ENCODE measurements around the gene REEP6.

Gene REEP6

DNA sequence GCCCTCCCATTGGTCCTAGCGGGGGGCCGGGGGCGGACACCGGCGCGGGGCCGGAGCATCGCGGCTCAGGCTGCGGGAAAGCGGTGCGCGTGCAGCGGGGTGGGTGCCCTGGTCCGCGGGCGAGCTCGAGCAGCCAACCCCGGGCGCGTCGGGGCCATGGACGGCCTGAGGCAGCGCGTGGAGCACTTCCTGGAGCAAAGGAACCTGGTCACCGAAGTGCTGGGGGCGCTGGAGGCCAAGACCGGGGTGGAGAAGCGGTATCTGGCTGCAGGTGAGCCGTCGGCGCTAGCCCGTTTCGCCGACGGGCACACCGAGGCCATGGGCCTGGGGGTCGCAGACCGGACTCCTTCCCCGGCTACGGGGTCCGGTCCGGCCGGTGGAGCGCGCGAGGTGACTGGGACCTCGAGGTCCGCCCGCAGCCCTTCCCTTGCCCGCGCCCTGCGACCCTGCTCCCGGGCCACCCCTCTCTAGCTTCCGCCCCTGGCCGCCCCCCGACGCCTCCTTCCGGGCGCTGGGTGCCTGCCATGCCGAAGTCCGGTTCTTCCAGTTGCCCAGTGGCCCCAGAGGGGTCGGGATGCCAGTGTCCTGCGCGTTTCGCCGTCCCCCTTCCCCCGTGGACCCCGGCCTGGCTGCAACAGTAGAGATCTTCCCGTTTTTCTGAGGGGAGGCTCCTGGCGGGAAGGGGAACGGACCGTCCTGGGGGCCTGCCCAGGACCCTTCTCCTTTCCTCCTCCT lies at the start of gene REEP6:
Gene REEP6, plus strand, starts transcription at position 68 of the 735 bp plus-strand sequence. Its CDS starts 89 bp downstream, at position 157.
- no peak for DNase-seq

DNA sequence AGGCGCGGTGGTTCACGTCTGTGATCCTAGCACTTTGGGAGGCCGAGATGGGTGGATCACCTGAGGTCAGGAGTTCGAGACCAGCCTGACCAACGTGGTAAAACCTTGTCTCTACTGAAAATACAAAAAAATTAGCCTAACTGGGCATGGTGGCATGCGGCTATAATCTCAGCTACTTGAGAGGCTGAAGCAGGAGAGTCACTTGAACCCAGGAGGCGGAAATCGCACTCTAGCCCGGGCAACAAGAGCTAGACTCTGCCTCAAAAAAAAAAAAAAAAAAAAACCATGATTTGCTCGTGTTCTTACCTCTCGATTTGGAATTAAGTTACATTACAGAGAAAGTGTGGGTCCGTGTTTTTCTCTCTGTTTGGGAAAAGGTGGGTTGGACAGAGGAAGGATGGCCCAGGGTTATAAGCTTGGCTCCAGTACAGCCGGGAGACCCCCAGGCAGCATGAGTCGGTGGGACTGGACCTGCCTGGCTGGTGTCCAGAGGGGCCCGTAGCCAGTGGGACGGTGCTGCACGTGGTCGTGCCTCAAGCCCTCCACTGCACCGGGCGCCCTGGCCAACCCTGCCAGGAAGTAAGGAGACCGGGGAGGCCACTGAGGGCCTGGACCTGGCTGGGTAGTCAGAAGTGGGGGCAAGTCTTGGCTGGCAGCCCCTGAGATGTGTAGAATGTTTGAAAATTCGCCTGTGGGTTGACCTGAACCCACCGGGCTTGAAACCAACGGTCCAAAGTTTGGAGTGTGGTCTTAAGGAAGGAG lies 49.1 kb upstream of the REEP6 start:
- DNase-seq = no peak

DNA sequence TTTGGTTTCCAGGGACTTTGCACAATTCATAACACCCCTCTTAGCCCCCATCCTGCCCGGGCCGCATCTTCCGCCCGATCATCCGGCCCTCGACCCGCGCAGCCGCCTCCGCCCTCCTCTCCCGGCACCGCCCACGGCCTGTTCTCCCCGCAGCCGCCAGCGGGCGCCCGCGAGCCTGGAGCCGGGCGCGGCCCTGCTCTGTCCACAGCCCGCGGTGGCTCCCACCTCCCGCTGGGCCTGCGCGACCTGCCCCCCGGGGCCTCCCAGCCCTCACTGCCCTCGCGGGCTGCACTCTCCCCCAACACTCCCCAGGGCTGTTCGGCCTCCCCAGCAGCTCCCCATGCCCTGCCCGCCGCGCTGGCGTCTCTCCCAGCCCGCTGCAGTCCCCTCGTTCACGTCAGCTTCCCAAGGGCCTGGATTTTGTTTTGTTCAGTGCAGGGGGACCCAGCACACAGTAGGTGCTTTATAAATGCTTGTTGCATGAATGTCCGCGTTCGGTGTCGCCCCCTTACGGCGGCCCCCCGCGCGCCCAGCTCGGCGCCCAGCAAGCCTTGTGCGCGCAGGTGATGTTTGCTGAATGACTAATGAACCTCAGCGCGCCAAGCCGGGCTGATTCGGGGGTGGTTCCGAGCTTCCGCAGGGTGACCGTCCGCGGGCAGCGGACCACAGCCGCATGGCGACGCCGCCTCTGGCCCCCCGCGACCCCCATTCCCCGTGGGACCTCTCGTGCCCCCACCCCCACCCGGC lies 45.6 kb upstream of the REEP6 start:
- DNase-seq = peak; percentile 49 to 59

DNA sequence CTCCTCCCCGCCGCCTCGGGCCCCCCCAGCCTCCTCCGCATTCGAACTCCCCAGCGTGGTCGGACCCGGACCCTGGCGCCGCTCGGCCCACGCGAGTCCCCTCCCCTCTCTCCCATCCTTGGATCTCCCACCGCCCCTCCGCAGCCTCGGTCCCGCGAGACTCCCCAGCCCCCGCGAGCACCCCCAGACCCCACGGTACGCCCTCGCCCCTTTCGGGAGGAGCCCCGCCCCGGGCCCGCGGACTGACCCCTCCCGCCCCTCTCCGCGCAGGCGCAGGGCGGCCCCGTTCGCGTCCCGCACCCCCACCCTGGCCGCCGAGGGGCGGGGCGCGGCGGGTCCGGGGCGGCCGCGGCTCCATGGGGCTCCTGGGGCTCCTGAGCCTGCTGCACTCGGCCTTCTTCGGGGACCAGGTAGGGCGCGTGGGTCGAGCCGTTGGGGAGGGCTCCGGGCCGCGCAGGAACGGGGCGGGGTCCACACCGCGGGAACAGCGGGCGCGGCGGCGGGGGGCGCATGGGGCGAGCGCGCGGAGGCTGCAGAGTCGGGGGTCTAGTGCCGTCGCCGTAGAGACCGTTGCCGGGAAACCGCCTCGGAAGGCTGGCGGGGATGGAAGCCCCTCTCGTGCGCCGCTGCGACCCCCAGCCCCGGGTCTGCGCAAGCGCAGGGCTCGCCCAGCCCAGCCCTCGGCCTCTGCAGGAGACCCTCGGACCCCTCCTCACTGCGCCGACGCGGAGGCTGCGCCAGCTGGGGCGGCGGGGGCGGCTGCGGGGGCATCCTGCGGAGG lies 44.9 kb upstream of the REEP6 start:
- DNase-seq = peak; percentile 19 to 32

DNA sequence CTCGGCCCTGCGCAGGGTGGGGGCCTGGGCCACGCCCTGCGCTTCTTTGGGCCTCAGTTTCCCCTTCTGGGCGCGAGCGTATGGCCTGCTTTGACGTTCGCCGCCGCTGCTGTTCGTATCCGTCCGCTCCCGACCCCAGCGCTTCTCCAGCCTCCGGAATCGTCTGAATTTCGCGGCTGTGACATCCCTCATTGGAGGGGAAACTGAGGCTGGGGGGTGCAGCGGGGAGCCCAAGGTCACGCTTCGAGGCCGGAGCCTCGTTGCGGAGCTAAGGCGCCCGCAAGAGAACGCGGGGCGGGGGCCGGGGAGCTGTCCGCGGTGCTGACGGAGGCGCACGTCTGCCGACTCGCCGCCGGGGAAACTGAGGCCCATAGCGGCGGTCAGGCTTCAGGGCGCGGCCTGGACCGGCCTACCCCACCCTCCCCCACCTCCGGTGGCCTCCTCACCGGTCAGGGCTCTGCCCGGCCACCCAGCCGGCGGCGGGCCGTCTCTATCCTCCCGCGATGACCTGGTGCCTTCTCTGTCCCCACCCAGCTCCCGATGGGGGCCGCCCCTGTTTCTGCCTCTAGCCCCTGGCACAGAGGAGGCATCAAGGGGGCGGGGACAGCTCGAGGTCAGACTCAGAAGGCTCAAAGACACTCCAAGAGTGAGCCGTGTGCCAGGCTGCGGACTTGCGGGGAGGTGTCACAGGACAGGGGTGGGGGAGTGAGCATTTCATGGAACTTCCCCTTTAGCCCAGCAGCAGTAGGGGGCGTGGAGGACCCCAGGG lies 44.1 kb upstream of the REEP6 start:
- no peak for DNase-seq

DNA sequence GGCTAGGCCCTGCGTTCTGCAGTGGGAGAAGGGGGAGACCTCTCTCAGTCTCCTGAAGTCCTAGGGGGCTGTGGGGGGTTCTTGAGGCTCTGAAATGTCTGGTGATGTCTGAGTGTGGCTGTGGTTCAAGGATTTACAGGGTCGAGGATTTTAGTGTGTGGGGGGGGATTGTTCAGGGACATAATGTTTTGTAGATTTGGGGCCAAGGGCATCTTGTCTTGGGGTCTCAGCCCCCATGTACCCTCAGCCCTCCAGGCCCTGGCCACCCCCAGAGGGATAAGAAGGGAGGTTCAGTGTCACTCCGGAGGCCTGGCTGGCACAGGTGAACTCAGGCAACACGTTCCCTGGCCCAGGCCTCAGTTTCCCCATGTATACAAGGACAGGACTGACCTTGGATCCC lies 43.5 kb upstream of the REEP6 start:
- no peak for DNase-seq

DNA sequence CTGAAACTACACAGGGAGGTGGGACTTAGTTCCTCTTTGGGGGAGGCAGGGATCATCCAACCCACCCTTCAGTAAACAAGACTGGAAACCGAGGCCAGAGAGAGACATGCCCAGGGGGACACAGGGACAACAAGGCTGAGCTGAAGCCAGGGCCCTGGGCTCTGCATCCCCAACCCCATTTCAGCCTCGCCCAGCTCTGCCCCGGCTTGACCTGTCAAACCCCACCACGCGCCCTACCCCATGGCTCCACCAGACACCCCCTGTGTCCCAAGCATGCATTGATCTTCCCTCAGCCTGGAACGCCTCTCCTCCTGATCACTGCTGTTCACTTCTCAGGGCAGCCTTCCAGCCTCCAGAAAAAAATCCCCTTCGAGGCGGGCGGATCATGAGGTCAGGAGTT lies 43.0 kb upstream of the REEP6 start:
- DNase-seq = no peak

DNA sequence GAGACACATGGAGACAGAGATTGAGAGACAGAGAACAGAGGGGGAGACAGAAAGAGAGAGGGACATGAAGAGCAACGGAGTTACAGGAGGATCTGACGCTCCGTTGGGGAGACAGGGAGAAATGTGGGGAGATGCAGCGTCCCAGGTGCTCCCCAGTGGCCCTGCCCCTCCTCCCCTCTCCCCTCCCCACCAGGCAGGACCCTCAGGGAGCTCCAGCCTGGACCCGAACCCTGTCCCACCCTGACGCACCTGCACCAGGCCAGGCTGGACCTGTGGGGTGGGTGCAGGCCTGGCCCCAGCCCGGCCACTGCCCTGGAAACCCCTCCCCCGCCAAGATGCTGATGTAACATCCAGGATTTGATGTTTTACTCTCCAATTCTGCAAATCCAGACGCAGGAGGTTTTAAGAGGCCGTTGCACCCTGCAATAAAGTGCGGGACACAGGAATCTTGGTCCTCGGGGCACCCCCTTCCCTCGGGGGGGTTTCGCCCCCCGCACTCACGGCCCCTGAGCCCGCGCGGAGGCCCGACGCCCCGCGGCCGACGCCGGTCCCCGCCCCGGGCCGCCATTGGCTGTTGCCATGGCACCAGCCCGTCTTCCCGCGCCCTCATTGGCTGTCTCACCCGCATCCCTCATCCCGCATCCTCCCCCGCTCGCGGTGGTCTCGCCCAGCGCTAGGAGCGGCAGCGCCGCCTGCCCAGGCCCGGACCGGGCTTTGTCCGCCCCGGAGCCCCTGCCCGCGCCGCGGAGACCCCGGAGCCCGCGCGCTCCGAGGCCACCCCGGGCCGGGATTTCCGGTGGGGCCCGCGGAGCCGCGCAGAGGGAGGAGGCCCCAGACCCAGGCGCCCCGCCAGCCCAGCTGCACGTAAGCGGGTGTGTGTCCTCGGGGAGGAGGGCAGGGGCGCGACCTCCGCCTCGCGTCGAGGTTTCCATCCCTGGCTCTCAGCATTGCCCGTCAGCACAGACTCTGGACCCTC lies 41.2 kb upstream of the REEP6 start, which contains the start of gene APC2:
Gene APC2, plus strand, starts transcription at position 655 of the 976 bp plus-strand sequence. CDS start 2,881 bp downstream, outside the sequence.
- peak; percentile 37 to 58 for DNase-seq

DNA sequence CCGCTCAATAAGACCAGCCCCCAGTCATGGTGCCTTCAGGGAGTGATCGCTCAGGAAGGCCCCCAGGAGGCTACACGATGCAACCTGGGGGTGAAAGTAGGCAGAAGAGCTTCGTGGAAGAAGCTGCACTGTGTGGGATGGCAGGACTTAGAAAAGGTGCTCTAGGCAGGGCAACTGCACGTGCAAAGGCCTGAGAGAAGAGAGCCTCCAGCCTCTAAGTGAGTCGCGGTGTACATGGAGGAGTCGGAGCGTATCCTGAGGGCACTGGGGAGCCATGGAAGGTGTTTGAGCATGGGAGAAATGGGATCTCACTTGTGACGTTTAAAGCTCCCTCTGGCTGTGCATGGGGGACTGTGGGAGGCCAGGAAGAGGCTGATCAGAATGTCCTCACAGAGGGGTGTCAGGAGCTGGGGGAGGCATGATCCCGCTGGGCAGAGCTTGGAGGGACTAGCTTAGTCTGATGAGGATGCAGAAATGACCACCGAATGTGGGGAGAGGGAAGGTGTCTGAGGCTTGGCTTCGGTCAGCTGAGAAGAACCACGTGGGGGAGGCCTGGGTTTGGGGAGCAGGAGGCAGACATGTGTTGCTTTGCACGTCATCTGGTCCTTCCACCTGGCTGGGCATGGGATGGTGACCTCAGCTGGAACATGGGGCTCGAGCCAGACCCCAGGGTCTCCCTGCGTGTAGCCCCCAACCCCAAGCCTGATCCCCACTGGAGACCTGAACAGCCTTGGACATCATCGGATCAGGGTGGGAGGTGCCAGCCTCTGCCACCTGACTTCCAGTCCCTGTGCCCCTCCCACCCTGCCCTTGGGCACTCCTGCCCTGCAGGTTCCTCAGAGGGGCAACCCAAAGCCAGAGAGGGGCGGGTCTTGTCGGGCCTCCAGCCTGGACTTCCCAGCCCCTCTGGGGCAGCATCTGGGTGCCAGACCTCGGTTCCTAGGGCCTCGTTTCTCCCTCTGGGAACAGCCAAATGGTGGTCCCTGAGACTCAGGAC lies 39.9 kb upstream of the REEP6 start:
- no peak for DNase-seq

DNA sequence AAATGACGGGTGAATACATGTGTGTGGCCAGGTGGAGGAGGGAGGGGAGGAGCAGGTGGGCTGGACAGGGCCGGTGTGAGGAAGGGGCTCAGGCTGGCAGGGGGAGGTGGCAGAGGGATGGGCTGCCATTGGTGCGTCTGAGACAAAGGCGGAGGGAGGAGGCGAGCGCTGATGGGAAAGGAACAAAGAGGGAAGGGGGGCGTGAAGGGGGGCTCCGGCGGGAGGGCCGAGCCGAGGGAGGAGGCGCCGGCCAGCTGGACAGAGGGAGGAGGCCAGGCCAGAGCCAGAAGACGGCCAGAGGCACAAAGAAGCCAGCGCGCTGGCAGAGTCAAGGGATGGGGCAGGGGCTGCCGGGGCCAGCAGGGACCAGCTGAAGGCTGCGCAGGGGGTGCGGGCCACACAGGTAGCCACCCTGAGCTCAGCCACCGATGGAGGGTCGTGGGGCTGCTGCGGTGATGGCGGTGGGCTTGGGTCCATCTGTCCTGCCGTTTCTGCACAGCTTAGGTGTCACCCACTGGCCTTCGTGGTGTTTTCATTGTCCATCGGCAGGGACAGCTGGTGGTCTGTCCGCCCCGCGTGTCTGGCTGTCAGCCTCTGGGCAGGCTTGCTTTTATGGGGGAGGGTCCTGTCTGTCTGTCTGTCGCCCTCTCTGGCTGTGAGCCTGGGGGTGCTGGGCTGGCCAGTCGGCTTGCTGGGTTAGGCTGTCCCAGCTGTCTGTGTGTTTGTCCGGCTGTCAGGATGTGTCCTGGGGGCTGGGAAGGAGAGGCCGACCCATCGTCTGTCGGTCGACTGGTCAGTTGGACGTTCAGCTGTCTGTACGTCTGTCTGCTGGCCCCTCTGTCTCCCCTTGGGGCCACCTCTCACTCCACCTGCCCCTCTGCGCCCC lies 38.8 kb upstream of the REEP6 start:
- no peak for DNase-seq

DNA sequence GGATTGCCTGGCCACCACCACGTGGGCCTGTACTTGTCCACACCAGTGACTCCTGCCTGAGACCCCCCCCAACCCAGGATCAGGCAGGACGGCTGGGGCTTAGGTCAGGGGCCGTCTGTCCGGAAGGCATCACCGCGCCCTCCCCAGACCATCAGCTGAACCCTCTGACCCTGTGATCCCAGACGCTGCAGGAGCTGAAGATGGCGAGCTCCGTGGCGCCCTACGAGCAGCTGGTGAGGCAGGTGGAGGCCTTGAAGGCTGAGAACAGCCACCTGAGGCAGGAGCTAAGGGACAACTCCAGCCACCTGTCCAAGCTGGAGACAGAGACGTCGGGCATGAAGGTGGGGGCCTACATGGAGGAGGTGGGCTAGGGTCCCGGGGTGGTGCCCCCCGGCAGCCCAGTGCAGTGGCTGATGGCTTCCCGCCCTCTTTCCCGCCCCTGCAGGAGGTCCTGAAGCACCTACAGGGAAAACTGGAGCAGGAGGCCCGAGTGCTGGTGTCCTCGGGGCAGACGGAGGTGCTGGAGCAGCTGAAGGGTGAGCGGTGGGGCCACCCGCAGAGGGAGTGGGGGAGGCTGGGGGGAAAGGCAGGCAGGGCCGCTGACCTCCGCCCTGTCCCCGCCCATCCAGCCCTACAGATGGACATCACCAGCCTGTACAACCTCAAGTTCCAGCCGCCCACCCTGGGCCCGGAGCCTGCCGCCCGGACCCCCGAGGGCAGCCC lies 38.0 kb upstream of the REEP6 start:
- no peak for DNase-seq

DNA sequence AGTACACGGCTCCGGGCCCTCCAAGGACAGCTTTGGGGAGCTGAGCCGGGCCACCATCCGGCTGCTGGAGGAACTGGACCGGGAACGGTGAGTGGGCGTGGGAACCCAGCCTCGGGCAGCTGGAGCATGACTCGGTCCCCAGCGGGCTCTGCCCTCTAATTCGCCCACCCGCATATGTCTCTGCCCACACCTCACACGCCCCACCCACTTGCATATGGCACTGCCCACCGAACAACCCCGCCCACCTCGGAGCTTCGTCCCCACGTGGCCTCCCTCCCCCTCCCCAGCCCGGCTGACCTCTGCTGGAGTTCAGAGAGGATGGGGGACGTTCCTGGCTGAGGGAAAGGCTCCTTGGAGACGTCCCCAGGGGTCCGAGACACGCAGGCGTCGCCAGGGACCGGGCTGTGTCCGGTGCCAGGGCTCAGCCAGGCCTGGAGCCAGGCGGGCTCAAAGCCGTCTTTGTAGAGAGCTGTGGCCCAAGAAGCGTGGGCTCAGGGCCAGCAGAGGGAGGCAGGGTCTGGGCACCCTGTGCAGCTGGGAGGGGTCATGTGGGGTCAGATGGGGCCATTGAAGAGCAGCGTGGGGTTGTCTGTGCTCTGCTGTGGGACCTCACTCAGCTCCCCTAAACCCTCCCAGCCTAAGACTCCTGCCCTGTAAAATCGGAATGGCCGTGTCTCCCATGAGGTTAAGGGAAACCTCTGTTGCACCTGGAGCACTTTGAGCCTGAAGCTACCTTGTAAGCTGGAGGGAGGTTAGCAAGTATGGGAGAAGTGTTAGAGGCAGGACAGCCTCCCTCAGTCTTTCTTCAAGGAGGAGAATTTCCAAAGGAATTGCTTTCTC lies 37.2 kb upstream of the REEP6 start:
- no peak for DNase-seq

DNA sequence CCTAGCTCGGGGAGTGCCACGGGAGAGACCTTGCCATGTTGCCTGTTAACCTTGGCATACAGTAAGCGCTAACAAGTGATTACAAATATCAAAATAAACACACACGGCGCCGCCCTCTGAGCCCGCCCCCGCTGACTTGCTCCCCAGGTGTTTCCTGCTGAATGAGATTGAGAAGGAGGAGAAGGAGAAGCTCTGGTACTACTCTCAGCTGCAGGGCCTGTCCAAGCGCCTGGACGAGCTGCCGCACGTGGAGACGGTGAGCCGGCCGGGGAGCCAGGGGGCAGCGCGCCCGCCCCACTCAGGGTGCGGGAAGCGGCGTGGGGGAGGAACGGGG lies 36.0 kb upstream of the REEP6 start:
- peak in 1 of 2 experiments; percentile 43 for DNase-seq

DNA sequence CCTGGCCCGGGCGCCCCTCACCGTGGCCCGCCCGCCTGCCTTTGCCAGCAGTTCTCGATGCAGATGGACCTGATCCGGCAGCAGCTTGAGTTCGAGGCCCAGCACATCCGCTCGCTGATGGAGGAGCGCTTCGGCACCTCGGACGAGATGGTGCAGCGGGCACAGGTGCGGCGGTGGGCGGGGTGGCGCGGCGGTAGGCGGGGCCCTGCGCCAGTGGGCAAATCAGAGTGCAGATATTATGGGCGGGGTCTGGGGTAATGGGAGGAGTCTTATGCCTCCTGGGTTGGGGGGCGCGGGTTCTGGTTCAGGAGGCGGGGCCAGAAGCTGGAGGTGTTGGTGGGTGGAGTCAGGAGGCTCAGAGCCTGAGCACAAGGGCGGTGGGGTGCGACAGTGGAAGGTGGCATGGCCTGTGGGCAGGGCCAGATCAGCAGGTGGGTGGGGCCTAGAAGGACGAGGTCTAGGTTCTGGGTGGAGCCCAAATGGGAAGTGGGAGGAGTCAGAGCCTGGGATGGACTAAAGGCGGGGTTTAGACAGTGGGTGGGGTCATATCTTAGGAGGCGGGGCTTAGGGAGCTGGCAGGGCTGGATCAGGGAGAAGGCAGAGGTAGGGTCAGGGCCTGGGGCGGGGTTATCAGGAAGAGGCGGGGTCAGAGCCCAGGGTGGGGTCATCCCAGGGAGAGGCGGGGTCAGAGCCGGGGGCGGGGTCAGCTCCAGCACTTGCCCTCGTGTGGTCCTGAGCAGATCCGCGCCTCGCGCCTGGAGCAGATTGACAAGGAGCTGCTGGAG lies 35.5 kb upstream of the REEP6 start:
- peak; percentile 35 to 54 for DNase-seq

DNA sequence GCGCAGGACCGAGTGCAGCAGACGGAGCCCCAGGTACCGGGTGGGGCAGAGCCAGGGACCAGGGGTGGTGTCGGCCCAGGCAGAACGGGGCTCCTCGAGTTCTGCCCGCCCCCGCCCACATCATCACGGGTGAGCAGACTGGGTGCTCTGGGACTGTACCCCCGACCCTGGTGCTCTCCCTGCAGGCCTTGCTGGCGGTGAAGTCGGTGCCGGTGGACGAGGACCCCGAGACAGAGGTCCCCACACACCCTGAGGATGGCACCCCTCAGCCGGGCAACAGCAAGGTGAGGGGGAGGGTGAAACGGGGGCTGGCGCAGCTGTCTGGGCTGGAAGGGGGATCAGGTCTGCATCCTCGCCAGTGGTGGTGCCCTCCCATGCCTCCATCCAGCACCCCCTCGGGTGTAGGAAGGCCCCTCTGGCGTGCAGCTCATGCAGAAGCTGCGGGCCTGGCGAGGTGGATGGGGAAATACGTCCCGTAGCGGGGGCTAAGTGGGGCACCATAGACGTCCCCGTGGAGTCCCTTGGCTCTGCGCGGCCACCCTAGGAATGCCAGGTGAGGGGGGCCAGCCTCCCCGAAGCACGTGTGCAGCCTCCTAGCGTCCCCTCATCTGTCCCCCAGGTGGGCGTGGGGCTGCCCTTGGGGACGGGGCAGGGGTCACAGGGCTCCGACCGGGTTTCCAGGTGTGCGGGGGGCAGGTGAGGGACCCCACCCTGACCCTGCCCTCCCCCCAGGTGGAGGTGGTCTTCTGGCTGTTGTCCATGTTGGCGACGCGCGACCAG lies 34.7 kb upstream of the REEP6 start:
- DNase-seq = no peak
